ENCODE measurements around the gene VWDE.
"Not testable (repeated sequence)": the region's sequence is repeated elsewhere in the genome, so short reads cannot be mapped to it uniquely, and the experiment has no call there.

Gene VWDE

GRCh38 chr7:12403287-12404181 lies at the start of gene VWDE:
Gene VWDE (minus strand): TSS chr7:12403865. CDS start chr7:12403716, 149 bp downstream.
- peak; percentile 75 for DNase-seq

DNA sequence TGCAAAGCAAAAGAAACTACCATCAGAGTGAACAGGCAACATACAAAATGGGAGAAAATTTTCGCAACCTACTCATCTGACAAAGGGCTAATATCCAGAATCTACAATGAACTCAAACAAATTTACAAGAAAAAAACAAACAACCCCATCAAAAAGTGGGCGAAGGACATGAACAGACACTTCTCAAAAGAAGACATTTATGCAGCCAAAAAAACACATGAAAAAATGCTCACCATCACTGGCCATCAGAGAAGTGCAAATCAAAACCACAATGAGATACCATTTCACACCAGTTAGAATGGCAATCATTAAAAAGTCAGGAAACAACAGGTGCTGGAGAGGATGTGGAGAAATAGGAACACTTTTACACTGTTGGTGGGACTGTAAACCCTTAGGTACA lies 49.5 kb upstream of the VWDE start:
- not testable (repeated sequence) for DNase-seq

- DNase-seq: no peak
Observed at GRCh38 chr7:12450615-12451014, 47.0 kb upstream of the VWDE start.

- no peak for DNase-seq
Observed at GRCh38 chr7:12444785-12445184, 41.1 kb upstream of the VWDE start.

DNA sequence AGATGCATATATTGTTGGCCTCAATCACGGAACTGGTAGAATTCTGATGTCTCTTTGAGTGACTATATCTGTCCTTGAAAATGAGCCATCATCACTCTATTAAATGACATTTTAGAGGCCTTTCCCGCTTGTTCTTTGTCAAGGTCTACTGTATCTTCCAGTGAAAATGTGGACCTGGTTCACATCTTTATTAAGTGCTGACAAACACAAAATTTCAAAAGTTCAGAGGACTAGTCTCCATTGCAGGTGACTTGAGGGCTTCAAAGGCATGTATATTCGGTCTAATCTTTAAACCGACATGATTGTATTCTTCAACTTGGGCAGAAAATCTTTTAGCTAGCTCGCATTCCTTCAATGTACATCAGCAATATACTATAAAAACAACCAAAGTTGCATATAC lies 36.6 kb upstream of the VWDE start:
- no peak for DNase-seq

DNA sequence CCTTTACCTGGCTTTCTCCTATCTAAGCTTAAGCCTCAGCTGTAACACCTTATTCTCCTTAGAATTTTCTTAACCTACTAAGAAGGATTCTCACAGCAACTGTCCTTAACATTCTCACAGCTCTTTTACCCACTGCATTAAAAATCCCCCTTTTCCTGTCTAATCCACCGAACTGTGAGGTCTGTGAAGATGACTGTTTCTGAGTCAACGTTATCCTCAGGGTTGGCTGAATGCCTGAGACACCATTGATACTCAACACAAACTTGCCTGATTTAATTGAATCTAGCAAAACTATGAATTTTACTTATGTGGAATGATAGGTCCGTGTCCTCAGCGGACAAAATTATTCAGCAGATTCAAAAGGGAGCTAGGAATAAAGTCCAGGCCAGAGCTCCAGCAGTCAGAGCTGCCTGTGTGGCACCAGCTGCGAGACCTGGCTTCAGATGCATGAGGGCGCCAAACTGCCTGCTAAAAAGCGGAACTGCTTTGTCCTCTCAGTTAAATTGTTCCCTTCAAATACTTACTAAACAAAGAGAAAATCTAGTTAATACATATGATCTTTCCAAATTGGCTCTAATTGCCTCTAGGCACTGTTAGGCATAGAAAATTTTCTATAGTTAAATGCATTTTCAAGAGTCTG lies 33.4 kb upstream of the VWDE start:
- peak; percentile 37 for DNase-seq

GRCh38 chr7:12436126-12436525 lies 32.5 kb upstream of the VWDE start:
- no peak for DNase-seq

GRCh38 chr7:12434012-12434642 lies 30.5 kb upstream of the VWDE start:
- no peak for DNase-seq

DNA sequence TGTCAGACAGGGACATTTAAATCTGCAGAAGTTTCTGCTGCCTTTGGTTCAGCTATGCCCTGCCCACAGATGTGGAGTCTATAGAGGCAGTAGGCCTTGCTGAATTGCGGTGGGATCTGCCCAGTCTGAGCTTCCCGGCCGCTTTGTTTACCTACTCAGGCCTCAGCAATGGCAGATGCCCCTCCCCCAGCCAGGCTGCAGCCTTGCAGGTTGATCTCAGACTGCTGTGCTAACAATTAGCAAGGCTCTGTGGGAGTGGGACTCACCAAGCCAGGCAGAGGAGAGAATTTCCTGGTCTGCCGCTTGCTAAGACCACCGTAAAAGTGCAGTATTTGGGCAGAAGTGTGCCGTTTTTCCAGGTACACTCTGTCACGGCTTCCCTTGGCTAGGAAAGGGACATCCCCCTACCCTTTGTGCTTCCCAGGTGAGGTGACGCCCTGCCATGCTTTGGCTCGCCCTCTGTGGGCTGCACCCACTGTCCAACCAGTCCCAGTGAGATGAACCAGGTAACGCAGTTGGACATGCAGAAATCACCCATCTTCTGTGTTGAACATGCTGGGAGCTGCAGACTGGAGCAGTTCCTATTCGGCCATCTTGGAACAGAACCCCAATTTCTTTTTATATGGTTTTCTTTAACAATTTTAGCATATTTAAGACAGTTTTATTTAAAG lies 28.4 kb upstream of the VWDE start:
- DNase-seq: peak; percentile 33

- no peak for DNase-seq
Observed at GRCh38 chr7:12425311-12425710, 21.6 kb upstream of the VWDE start.

DNA sequence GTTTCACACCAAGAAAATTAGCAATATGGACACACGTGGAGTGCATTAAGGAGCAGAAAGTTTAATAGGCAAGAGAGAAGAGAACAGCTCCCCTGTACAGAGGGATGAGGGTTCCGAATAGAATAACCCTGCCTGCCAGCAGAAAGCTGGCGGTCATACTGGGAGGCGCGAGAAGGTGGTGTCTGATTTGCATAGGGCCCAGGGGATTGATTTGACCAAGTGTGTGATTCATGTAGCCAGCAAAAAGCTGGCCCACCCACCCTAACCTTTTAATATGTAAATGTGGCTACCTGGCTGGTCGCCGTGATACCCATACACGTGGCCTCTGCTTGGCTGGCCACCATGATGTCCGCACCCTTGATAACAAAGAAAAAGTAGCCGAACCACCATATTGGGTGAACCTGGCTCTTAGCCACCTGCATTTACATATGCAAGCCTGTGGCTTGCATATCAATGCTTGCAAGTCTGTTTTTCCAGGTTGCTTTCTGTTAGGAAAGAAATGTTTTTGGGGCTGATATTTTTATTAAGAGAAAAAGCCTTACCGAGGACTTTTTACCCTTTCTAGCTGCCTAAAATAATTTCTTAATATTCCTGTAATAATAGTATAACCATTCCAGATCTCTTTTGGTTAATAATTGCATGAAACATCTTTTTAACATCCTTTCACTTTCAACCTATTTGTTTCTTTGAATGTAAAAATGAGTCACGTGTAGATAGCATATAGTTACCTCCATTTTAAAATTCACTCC lies 20.5 kb upstream of the VWDE start:
- no peak for DNase-seq

DNA sequence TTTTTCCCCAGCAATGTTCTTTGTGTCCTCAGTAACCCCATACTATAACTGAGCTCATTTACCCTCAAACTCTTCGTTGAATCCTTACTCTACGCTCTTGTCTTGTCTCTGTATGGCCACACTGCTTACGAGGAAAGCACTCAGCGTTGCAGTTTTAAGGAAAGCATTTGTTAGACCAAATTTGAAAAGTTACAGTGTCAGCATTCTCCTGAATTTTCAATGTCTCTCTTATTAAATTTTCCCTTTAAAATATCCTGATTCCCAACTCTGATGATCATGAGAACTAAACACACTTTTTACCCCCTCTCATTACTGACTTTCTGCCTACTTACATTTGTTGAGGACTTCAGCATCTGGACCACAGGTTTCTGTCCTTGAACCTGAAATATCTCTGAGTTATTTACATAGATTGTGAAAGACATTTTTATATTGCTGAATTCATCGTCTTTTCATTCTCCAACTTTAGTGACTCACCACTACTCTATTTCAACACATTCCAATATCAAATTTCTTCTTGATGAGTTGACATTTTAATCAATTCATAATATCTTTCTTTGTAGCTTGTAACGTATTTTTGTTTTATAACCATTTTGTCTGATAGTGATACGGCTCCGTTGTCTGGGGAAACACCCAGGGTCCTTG lies 19.8 kb upstream of the VWDE start:
- no peak for DNase-seq

GRCh38 chr7:12422554-12423320 lies 19.1 kb upstream of the VWDE start:
- no peak for DNase-seq

GRCh38 chr7:12418452-12418851 lies 14.8 kb upstream of the VWDE start:
- no peak for DNase-seq

DNA sequence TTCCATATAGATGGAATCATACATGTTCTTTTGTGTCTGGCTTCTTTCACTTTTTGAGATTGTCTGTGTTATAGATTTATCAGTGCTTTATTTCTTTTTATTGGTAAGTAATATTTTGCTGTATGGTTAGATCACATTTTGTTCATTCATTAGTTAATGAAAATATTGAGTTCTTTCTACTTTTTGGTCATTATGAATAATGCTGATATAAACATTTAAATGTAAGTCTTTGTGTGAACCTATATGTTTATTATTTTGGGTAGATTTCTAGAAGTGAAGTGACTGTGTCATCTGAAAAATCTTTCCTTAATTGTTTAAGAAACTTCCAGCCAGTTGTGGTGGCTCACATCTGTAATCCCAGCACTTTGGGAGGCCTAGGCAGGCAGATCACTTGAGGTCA lies 11.4 kb upstream of the VWDE start:
- DNase-seq: no peak

DNA sequence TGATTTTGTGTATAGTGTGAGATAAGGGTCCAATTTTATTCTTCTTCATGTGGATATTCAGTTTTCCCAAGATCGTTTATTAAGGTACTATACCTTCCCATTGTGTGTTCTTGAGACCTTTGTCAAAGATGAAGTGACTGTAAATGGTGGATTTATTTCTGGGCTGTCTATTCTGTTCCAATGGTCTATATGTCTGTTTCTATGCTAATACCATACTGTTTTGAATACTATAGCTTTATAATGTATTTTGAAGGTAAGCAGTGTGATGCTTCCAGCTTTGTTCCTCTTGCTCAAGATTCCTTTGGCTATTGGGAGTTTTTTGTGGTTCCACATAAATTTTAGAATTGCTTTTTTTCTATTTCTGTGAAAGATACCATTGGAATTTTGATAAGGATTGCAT lies 8.7 kb upstream of the VWDE start:
- DNase-seq: no peak

DNA sequence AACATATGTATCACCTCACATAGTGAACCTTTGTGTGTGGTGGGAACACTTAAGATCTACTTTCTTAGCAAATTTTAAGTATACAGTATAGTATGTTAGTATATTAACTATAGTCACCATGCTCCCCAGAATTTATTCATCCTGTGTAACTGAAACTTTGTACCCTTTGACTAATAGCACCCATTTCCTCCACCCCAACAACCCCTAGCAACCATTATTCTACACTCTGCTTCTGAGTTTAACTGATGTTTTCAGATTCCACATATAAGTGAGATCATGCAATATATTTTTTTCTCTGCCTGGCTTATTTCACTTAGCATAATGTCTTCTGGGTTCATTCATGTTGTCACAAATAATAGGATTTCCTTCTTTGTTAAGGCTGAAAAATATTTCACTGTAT lies 6.9 kb upstream of the VWDE start:
- no peak for DNase-seq

DNA sequence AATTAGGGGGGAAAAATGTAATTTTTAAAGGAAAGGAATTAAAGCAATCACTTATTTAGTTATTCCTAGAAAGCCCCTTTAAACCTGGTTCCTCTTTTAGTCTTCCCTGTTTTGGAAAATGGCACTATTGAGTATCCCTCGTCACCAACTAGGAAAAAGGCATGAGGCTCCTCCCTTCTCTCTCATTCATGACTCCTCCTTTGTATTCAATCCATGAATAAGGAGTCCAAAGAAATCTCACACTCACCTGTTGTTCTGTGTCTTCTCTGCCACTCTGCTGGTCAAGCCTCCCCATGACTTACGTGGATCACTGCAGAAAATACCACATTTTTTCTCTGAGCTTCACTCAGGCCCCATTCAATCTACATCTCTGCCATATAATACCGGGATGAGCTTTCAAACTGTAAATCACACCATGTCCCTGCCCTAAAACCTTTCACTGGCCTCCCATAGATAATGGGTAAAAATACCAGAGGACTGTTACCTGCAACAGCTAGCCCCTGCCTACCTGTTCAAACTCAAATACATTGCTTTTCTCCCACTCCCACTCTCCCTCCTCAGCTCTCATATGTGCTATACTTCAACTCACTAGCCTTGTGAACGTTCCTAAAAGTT lies 5.5 kb upstream of the VWDE start:
- DNase-seq: no peak

DNA sequence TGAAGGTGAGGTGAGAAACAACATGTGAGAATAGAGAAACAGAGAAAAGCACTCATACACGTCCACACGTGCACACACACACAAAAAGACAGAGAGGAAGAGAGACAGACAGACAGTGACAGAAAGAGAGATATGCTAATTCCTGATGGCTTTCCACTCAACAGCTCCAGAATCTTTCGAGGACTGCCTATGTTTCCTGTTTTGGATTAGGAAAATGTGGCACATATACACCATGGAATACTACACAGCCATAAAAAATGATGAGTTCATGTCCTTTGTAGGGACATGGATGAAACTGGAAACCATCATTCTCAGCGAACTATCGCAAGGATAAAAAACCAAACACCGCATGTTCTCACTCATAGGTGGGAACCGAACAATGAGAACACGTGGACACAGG lies 4.0 kb upstream of the VWDE start:
- DNase-seq: not testable (repeated sequence)

DNA sequence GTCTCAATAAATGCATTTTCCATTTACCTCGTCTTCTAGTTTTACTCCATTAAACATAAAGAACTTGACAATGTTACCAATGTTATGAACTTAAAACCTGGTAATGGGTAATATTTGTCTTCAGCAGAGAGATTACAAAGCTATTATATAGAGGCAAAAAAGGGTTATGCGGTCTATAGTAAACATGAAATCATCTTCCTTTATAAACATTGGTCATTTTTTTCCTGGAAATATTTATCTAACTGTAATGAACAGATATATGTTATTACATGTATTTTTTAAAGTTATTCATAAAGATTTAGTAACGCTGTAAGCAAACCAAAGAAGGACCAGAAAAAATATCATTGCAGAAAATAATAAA lies 1.3 kb downstream of the VWDE start:
- DNase-seq: no peak

Data from DMS153 (cell line).